Erythroblast (primary cell): Measurements from ENCODE around the gene PMF1.

Source experiments
- GATA1 ChIP-seq: IDR thresholded peaks from 2 replicates; pipeline ENCODE4 v1.6.1; 2011; ENCODE audit warnings: low read depth, mild to moderate bottlenecking, control low read depth, low read length, moderate library complexity
- POLR2A ChIP-seq: IDR thresholded peaks from 2 replicates; pipeline ENCODE4 v1.6.1; 2011; ENCODE audit warnings: mild to moderate bottlenecking, low read length

DNA sequence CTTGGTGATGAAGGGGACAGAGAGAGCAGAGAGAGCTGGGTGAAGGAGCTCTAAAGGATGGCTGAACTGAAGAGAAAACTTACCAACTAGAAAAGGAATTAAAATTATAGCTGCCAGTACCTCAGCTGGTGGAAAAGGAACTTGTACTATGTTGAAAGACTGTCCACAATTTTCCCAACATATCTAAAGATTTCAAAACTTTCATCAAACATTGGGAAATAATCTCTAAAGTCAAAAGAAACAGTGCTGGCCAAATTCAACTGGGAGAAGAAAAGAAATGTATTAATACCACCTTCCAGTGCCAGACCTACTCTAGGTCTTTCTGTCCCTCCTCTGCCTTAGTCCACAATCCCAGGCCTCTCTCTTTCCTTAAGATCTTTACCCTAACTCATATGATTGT lies 63.7 kb downstream of the PMF1 start:
- TF ChIP-seq POLR2A (no peak), GATA1 (no peak)
